Upper lobe of right lung (tissue), 1 donor: ENCODE results near the gene ITPRIP. TPM values are rescaled to one million over a fixed set of nuclear protein-coding genes. Genes with fewer than 3 reads are reported as not detected.

Experiments used
- ATAC-seq: fragments of 200-7000 bp; cut with Tn5 transposase; one replicate; pipeline ENCODE4 v1.9.1; 2020; ENCODE audit warnings: mild to moderate bottlenecking, moderate library complexity
- DNase-seq: peaks from one replicate; pipeline ENCODE4 v3.0.0-alpha.2; 2020
- H3K27ac ChIP-seq: fragments of 200-600 bp; one replicate; pipeline ENCODE4 v1.8.0; 2022
- H3K27me3 ChIP-seq: fragments of 200-600 bp; one replicate; pipeline ENCODE4 v1.8.0; 2022; ENCODE audit warnings: mild to moderate bottlenecking
- H3K36me3 ChIP-seq: fragments of 200-600 bp; one replicate; pipeline ENCODE4 v1.8.0; 2022
- H3K4me1 ChIP-seq: fragments of 200-600 bp; one replicate; pipeline ENCODE4 v1.8.0; 2022
- H3K4me3 ChIP-seq: fragments of 200-600 bp; one replicate; pipeline ENCODE4 v1.8.0; 2022; ENCODE audit warnings: mild to moderate bottlenecking
- H3K9me3 ChIP-seq: fragments of 200-600 bp; one replicate; pipeline ENCODE4 v1.8.0; 2022
- intact Hi-C: fragments of 100-400 bp; cut with DNase I; formaldehyde crosslinking; loops from one replicate; pipeline ENCODE4 v1.11.0; 2022
- total RNA-seq: library from RNA; stranded (reverse); fragmentation: NEBNext Ultra II Directional; extraction: Animal tissue kit (Norgen Biotek cat#: 25700); gene quantifications from one replicate; pipeline ENCODE4 v1.2.1, GENCODE V29; 2021
- TF ChIP-seq, protein P1 (sequence below): fragments of 200-600 bp; IDR thresholded peaks from one replicate; pipeline ENCODE4 v1.8.0; 2022; ENCODE audit warnings: antibody characterized with exemption
- donor health status: DM: no; HTN: yes; CAD: no; lungs with severe emphysema.

ITPRIP gene
- total RNA-seq, 1 donor from 2014 or later: 34.4 TPM

DNA sequence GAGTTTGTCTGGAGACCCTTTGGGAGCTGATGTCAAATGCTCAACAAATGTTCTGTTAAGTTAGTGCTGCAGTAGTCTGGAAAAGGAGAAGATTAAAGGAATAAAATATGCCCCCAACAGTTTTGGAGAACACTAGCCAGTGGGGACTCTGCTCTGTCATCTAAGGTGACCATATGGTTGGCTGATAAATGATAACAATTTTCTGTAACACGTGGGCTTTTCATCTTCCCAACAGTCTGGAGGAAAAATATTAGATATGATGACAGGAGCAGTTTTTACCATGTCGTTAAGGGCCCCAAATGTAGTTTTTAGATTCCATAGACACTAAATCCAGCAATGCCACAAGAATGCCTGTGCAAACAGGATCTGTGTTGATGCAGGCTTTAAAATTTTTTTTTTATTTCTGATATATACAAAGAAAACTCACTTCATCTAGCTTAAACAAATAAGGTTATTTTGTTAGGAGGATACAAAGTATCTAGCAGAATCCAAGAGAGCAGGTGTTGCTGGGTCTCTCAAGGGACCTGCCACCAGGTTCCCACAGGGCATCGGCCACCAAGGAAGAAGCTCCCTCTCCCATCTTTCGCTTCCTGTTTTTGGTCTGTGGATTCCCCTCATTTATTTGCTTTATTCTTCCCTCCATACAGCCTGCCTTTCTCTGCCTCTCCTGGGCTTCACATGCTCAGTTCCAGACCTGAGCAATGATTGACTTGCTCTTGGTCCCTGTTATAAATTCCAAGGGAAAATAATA is 9.2 kb upstream of the ITPRIP start:
- ATAC-seq: no peak
- no peaks in the 10 kb centered on the region for H3K27me3 ChIP-seq
- intact Hi-C loops: loop anchor here (5.0 kb wide), 2 partner anchors 40 to 55 kb away; no protein-coding TSS in a partner anchor

DNA sequence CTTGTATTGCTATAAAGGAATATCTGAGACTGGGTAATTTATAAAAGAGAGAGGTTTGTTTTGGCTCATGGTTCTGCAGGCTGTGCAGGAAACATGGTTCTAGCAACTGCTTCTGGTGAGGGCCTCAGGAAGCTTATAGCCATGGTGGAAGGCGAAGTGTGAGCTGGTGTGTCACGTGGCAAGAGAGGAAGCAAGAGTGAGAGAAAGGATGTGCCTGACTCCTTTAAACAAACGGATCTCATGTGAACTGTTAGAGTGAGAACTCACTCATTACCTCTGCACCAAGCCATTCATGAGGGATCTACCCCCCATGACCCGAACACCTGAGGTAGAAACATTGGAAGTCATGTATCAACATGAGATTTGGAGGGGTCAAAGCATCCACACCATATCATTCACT is 7.7 kb upstream of the ITPRIP start:
- H3K4me1 ChIP-seq: peaks cover 20% of the 10 kb centered on the region
- DNase-seq (no peak), ATAC-seq (no peak)
- TF ChIP-seq, protein P1, sequence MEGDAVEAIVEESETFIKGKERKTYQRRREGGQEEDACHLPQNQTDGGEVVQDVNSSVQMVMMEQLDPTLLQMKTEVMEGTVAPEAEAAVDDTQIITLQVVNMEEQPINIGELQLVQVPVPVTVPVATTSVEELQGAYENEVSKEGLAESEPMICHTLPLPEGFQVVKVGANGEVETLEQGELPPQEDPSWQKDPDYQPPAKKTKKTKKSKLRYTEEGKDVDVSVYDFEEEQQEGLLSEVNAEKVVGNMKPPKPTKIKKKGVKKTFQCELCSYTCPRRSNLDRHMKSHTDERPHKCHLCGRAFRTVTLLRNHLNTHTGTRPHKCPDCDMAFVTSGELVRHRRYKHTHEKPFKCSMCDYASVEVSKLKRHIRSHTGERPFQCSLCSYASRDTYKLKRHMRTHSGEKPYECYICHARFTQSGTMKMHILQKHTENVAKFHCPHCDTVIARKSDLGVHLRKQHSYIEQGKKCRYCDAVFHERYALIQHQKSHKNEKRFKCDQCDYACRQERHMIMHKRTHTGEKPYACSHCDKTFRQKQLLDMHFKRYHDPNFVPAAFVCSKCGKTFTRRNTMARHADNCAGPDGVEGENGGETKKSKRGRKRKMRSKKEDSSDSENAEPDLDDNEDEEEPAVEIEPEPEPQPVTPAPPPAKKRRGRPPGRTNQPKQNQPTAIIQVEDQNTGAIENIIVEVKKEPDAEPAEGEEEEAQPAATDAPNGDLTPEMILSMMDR: no peak
- no peaks in the 10 kb centered on the region for H3K36me3 ChIP-seq
- H3K9me3 ChIP-seq: no peaks in the 10 kb centered on the region
- no peak overlapping the region for H3K27ac ChIP-seq
- H3K27me3 ChIP-seq: no peaks in the 10 kb centered on the region
- no peak overlapping the region for H3K4me3 ChIP-seq
- intact Hi-C loops: loop anchor here (5.0 kb wide), 2 partner anchors 39 to 54 kb away; no protein-coding TSS in a partner anchor

More for the DNA sequence above, 9.2 kb upstream of the ITPRIP start:
- Histone ChIP-seq H3K4me3 (no peak overlapping the region), H3K27ac (no peak overlapping the region), H3K36me3 (no peaks in the 10 kb centered on the region), H3K9me3 (no peaks in the 10 kb centered on the region), H3K4me1 (peaks cover 24% of the 10 kb centered on the region)
- DNase-seq: no peak
- TF ChIP-seq, protein P1: no peak

DNA sequence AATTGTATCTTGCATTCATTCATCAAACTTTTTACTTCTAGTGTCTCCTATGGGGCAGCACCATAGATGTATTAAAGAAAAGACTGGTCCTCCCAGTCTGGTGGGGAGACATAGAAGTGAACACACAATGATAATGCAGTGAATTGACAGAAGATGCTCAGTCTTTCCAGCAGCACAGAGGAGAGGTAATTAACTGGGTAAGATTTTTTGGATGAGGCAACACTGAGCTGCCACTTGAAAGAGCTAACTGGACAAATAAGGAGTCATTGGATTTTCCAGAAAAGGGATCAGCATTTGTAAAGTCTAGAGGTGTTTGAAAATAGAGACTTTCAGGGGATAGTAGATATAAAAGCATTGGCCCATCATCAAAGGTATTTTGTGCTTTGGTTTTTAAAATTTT is 7.2 kb upstream of the ITPRIP start:
- intact Hi-C loops: loop anchor here (5.0 kb wide), 2 partner anchors 38 to 53 kb away; no protein-coding TSS in a partner anchor

DNA sequence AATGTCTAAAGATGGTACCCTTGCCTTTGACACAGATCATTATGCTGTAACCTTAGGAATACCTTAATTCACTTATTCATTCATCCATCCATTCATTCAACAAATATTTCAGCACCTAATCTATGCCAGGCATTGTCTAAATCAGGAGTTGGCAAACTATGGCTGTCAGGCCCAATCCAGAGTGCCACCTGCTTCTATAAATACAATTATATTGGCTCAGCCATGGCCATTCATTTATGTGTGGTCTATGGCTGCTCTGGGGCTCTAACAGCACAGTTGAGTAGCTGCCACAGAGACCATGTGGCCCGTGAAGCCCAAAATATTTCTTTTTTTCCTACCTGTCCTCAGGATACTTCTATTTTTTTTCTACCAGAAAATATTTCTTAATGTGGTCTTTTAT is 6.0 kb upstream of the ITPRIP start:
- H3K27me3 ChIP-seq: no peaks in the 10 kb centered on the region
- intact Hi-C loops: no loop called here
- no peaks in the 10 kb centered on the region for H3K36me3 ChIP-seq
- H3K4me3 ChIP-seq: no peak overlapping the region
- peaks cover 25% of the 10 kb centered on the region for H3K4me1 ChIP-seq
- TF ChIP-seq, protein P1: no peak
- no peak for ATAC-seq
- H3K27ac ChIP-seq: no peak overlapping the region
- no peaks in the 10 kb centered on the region for H3K9me3 ChIP-seq
- no peak for DNase-seq

More for the DNA sequence above, 7.2 kb upstream of the ITPRIP start:
- no peak for DNase-seq
- ATAC-seq: no peak
- Histone ChIP-seq H3K27ac (no peak overlapping the region), H3K27me3 (no peaks in the 10 kb centered on the region), H3K4me3 (no peak overlapping the region), H3K4me1 (peaks cover 24% of the 10 kb centered on the region), H3K9me3 (no peaks in the 10 kb centered on the region), H3K36me3 (no peaks in the 10 kb centered on the region)
- TF ChIP-seq, protein P1: no peak

GRCh38 chr10:104342941-104343411 is 4.7 kb upstream of the ITPRIP start:
- Histone ChIP-seq H3K36me3 (no peaks in the 10 kb centered on the region), H3K4me1 (peaks cover 24% of the 10 kb centered on the region), H3K27me3 (no peaks in the 10 kb centered on the region), H3K27ac (no peak overlapping the region), H3K4me3 (no peak overlapping the region), H3K9me3 (no peaks in the 10 kb centered on the region)
- TF ChIP-seq, protein P1: no peak
- intact Hi-C loops: no loop called here
- ATAC-seq (no peak), DNase-seq (no peak)
